Activated CD8-positive, alpha-beta memory T cell treated with anti-CD3 and anti-CD28 coated beads for 1 hour (primary cell): Measurements from ENCODE around the gene PRTFDC1.

Source experiments
- DNase-seq, 2 donors: peaks; one replicate each; pipeline ENCODE4 v3.0.0-alpha.2; 2020; ENCODE audit warnings: low read depth in 1 of 2; ENCODE audit errors: extremely low read depth in 1 of 2

PRTFDC1 gene

DNA sequence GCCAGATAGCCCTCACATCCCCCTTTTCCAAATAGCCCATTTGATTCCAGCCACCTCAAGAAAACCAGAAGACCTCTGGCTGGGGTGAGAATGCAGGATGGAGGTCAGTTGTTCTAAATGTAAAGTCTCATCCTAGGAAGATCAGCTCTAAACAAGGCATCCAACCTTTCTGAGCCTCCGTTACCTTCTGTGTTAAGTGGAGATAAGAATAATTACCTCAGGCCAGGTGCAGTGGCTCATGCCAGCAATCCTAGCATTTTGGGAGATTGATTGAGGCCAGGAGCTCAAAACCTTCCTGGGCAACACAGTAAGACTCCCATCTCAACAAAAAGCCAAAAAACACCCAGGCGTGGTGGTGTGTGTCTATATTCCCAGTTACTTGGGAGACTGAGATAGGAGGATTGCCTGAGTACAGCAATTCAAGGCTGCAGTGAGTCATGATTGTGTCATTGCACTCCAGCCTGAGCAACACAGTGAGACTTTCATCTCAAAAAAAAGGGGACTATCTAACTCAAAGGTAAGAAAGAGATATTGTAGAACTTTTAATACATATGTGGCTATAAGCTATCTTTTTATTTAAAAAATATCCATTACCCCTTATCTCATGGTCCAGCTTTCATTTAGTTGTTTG lies 43.5 kb downstream of the PRTFDC1 start:
- no peak for DNase-seq

DNA sequence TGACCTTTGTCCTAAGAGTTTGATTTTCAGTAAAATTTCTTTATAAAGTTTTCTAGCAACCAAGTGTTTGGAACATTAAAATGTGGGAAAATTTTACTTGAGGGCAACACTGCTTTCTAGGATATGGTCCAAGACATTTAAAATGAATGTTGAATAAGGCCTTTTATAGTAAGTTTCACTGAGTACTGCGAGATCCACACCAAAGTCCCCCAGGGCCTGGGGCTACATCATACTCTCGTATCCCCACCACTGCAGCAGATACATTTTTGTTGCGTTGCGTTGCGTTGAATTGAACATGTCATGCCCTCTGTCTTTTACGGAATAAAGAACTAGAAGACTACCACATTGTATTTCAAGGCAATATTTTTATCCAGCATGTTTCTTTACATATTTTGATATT lies 44.5 kb downstream of the PRTFDC1 start:
- no peak for DNase-seq

DNA sequence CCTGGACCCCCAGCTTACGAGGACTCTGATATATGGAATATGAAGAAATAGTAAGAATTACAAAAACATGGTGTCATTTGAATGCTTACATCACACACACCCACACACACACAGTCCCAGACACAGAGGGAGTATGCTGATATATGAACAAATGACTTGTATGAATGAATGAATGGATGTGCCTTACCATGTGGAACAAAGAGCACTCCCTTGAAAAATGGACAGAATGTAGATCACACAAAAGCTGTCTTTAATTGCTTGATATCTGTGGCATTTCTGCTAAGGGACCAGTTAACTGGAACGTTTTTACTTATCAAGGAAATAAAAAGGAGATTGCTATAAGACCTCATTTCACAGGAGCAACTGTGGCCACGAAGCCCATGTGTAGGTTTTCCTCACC lies 46.0 kb downstream of the PRTFDC1 start:
- DNase-seq, result no peak

DNA sequence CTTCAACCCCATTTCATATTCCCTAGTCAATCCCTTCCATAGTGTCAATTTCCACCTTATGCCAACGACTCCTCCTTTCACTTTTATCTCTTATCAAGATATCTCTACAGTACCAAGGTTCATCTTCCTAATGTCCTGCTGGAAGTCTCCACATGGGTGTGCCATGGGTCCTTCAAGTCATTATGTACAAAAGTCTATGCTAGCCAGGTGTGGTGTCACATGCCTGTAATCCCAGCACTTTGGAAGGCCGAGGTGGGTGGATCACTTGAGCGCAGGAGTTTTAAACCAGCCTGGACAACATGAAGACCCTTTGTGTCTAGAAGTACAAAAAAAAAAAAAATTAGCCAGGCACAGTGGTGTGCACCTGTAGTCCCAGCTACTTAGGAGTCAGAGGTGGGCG lies 47.6 kb downstream of the PRTFDC1 start:
- DNase-seq, result no peak

DNA sequence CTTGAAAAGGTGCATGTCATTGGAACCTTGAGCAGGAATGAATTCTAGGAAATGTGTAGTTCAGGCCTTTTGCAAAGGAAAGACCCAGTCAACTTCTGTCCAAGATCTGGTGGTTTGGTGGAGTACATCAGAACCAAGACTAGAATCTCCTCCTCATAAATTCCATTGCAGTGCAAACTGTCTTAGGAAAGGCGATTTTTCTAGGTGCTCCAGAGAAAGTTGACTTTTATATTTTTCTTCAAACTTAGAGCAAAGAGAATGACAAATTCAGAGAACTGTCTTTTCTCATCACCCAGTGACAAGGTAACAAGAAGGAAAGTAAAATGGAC lies 50.0 kb downstream of the PRTFDC1 start:
- DNase-seq, result no peak

DNA sequence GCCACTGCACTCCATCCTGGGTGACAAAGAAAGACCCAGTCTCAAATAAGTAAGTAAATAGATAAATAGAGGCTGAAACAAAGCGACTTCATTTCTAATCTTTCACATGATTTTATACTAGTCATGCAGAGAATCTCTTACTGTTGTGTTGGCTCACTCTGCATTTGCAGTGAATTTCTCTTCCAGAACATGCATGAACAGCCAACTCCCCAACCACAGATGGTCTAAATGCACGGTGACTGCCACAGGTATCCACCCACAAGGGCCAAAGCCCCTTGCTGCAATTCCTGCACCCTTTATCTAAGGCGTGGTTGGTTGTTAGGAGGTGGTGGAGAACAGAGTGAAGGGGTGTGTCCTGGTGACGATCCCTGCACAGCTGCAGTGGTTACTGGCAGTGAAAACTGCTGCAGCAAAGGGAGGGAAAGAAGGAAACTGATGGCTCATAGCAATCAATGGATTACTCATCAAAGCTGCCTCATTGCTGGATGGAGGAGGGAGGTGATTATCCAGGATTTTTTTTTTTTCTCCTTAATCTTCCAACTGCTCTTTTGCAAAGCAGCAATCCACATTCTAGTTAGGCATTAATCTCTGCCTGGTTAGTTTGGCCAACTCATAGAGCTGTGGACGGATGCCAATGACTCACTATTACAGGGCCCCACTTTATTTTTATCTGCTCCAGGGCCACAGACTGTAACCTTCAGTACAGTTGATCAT lies 50.6 kb downstream of the PRTFDC1 start:
- no peak for DNase-seq

DNA sequence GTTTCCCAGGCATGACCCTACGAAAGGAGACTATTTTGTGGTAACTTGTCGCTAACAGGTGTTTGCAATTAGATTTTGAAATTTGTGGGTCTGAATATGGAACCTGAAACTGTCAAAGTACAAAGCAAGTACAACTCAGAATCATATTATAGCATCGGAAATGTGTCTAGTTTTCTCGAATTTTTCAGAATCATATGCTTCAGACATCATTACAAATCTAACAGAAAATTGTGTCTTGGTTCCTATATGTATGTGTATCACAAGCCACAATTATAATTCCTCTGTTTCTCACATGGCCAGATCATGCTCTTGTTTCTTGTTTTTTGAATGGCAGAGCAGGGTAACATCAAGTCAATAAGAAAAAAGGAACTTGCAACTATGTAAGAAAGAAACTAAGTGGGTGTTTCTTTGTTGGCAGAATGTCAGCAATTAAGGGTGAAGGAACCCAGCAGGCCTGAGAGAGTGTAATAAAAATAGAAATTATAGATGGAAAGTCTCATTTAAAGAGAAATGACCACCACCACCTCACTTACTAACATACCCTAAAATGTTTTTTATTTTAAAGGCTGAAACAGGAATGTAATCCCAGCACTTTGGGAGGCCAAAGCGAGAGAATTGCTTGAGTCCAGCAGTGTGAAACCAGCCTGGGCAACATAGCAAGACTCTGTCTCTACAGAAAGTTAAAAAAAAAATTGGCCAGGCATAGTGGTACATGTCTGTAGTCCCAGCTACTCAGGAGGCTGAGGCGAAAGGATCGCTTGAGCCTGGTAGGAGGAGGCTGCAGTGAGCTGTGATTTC lies 51.3 kb downstream of the PRTFDC1 start:
- no peak for DNase-seq

DNA sequence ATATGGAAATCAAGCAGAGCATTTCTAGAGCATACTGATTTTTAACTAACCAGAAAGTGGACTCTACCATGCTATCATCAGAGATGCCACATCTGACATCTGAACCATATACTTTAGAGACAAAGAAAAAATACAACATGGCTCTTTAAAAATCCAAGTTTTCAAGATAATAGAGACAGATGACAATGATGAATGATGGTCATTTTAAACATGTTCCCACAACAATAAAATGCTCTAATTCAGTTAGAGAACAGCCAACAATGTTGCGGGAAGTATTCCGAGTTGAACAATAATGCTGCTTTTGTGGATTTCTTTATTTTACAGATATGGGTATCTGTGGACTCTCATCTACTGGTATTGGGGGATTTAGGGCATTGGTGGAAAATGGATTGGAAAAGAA lies 52.8 kb downstream of the PRTFDC1 start:
- DNase-seq, result no peak

DNA sequence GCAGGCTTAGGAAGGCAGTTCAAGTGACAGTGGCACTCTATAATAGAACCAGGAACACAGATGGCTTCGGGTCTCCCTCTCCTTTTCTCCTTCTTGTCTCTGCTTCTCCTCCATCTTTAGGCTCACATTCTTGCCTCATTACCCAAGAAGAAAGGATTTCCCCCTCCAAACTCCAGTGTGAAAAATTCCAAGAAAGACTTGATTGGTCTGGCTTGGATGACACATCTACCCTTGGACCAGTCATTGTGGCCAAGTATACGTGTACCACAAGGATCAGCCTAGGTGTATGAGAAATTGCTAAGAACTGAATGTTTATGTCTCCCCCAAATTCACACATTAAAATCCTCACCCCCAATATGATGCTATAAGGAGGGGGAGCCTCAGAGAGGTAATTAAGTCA lies 53.9 kb downstream of the PRTFDC1 start:
- DNase-seq, result no peak

DNA sequence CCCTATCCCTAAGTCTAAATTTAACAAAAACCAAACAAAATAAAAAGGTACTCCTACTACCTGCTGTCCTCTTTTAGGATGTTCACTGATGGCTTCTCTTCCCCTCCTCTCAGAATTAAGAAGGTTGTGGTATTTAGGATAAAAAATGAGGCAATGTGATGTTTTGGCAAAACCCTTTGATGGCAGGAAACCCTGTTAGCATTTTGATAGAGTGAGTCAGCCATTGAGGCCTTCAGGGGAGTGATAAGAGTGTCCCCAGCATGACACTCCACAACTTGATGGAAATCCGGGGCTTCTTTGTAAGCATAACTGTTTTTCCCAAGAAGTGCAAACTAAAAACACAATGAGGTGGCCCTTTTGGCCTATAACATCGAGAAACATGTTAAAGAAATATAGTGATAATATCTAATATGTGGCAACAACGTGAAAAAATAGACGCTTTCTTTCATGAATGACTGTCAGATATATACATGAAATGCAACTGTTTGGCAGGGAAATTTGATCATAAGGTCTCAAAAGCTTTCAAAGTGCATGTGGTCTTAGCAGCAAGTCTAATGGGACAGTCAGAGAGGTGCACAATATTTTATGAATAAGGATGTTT lies 55.0 kb downstream of the PRTFDC1 start:
- no peak for DNase-seq

DNA sequence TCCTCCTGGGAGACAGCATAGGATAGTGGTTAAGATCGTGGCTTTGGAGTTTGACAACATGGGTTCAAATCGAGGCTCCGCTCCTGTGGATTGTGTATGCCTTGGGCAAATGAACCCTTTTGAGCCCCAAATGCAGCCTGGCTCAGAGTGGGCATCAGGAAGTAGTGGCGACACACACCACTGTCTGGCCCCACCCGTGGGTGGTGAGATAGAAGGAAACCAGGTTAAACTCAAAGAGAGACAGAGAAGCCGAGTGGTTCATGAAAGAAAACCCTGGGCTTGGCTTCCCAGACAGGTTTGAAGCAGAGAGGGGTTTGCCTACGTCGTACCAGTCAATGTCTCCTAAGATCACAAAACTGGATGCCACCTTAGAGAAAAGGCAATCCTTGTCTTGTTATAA lies 57.7 kb downstream of the PRTFDC1 start:
- no peak for DNase-seq

DNA sequence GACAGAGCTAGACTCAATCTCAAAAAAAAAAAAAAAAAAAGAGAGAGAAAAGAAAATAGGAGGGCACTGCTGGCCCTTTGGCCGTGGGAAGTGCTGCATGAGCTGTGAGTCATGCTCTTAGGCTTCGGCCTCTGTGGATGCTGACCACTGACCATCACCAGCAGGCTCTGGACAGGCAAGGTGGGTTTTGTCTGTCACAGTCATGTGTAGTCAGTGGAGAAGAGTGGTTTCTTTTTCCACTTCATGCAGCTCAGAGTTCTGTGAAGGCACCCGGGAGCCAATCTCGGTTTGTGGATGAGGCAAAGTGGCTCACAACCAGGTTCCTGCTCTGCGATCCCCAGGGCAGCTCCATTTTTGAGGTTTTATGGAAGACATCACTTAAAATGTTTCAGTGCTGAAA lies 58.1 kb downstream of the PRTFDC1 start:
- DNase-seq, result no peak

DNA sequence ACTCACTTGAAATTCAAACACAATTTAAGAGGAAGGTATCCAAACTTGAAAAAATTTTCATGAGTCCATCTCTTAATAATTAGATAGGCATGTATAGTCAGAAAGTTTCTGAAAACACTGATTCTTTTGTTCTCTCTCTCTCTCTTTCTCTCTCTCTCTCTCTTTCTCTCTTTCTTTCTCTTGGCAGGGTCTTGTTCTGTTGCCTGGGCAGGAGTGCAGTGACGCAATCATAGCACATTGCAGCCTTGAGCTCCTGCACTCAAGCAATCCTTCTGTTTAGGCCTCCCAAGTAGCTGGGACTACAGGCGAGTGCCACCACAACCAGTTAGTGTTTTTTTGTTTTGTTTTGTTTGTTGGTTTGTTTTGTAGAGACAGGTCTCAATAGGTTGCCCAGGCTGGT lies 59.3 kb downstream of the PRTFDC1 start:
- no peak for DNase-seq

DNA sequence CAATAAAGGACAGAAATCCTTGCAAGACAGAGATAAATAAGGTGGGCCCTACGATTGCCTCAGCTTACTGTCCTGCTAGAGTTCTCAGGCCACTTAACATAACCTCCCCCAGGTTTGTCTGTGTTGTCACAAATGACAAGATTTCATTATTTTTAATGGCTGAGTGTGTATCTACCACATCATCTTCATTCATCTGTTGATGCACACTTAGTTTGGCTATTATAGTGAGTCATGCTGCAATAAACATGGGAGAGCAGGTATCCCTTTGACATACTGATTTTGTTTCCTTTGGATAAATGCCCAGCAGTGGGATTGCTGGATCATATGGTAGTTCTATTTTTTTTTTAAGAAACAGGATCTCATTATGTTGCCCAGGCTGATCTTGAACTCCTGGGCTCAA lies 60.6 kb downstream of the PRTFDC1 start:
- DNase-seq, result no peak

DNA sequence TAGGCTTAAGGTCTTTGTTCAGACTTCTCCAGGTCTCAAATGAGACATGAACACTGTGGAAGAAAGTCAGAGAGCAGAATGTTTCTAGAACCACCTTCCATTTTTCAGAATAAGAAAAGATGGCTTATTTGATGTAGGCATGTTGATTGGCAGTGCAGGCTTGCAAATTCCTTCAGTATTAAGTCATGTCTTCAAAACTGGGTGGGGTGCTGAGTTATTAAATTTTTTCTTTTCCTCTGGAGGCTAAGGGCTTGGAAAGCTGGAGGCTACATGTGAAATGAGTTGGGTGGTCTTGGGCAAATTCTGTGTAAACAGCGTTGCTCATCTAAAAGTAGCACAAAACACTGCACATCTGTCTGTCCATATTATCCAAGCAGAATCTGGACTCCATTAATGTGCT lies 62.8 kb downstream of the PRTFDC1 start:
- no peak for DNase-seq

DNA sequence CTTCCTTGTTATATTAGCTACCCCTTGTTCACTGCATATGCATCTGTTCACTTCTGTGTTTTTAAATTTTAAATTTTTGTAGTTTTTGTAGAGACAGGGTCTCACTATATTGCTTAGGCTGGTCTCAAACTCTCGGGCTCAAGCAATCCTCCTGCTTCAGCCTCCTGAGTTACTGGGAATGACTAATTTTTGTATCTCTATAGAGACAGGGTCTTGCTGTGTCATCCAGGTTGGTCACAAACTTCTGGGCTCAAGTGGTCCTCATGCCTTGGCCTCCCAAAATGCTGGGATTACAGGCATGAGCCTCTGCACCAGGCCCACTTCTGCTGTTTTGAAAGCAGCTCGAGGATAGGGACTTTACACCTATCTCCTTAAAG lies 64.6 kb downstream of the PRTFDC1 start:
- DNase-seq, result no peak

DNA sequence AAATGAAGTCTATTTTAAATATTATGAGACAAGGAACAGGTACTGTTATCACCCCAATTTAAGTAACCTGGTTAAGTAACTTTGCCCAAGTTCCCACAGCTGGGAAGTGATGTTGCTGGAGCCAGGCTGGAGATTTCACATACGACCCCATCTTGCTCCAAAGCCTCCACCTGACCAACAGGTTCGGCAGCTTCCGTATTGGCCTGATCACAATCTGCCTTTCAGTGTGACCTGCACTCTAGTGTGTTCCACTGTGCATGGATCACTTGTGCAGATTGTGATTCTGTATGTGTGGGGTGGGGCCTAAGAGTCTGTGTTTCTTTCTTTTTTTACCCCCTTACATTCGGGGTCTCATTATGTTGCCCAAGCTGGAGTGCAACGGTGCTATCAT lies 66.1 kb downstream of the PRTFDC1 start:
- DNase-seq, result no peak

DNA sequence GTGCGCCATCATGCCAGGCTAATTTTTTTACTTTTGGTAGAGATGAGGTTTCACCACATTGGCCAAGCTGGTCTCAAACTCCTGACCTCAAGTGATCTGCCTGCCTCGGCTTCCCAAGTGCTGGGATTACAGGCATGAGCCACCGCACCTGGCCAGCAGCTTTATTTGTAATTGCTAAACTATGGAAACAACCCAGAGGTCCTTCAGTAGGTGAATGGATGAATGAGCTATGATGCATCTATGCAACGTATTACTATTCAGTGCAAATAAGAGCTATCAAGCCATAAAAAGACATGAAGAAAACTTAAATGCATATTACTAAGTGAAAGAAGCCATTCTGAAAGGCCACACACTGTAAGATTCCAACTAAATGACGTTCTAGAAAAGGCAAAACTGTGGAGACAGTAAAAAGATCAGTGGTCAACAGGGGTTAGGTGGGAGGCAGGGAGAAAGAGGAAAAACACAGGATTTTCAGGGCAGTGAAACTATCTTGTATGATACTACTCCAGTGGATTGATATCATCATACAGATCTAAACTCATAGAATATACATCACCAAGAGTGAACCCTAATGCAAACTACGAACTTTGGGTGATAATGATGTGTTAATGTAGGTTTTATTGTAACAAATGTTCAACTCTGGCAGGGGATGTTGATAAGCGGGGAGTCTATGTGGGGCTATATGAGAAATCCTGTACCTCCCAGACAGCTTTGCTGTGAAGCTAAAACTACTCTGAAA lies 66.7 kb downstream of the PRTFDC1 start:
- DNase-seq, result no peak

DNA sequence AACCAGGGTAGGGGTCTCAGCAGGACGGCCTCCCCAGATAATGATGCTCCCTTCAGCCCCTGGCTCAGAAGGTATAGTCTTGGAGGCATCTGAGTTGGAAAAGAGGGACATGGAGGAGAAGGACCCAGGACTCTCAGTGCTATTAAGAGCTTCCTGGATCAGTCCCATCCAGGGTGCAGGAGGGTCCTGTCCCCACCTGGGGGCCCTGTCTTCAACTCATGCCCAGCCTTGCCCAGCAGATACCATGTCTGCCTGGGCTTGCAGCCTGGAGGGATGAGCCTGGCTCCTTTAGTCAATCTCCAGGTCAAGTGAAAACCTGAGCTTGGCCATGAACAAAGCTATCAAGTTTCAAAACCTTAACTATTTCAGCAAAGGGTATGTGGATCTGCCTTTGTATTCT lies 67.6 kb downstream of the PRTFDC1 start:
- no peak for DNase-seq

DNA sequence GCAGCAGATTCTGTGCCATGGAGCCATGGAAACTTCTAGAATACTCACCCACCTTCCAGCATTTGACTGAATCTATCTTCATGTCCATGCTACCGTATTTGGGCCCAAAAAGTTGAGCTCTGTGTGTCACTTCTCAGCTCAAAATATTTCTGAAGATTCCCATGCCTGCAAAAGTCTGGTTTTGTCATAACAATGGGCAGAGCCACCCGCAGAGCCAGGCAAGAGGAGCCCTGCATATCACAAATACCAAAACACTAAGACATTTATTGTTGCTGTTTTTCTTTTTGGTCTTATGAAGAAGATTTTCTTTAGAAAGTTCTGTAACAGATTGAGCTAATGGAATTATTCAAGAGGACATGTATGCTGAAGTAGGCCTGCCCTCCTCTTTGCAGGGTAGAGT lies 68.1 kb downstream of the PRTFDC1 start:
- no peak for DNase-seq

DNA sequence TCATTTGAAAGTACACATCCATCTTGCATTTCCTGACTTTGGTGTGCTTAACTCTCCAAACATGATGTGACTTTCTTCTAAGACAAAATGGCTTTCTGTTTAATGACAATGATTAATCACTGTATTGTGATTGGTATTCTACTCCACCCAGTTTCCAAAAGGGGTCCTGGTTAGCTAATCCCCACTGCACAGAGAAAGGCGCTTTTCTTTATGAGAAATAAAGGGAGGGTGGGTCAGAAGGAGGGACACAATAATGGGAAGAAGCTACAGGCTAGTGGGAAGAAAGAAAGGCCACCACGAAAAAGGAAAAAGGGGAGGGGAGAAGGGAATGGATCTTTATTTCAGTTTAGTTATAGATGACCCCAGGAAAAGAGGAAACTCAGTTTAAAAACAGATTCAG lies 69.2 kb downstream of the PRTFDC1 start:
- no peak for DNase-seq
